ENCODE results near the gene EXO1.

GRCh38 chr1:241837416-241837815 is 10.6 kb upstream of the EXO1 start:
- no peak for TF ChIP-seq EZH2 (IDR thresholded peaks at IDR 0.05; ENCODE audit: insufficient read depth, poor library complexity, severe bottlenecking)
- TF ChIP-seq EZH2phosphoT487 (IDR thresholded peaks at IDR 0.05; ENCODE audit: insufficient read depth, low read depth), result no peak

All from GM23248 (cell line).